Activated CD8-positive, alpha-beta T cell treated with anti-CD3 and anti-CD28 coated beads for 36 hours (primary cell): ENCODE results near the gene ZNF532. TPM values are rescaled to one million over a fixed set of nuclear protein-coding genes. Genes with fewer than 3 reads are reported as not detected.

Experiments used
- ATAC-seq: fragments of 200-7000 bp; cut with Tn5 transposase; one replicate; pipeline ENCODE4 v1.10.0; 2021; ENCODE audit warnings: mild to moderate bottlenecking, moderate library complexity
- CTCF ChIA-PET: fragments of 350-600 bp; sonication (Branson Sonifier 250); formaldehyde crosslinking; loops from one replicate; lab custom pipeline; 2021; ENCODE audit warnings: antibody characterized with exemption; lab: Charles Lee
- POLR2A ChIA-PET: fragments of 350-600 bp; sonication (Branson Sonifier 250); formaldehyde crosslinking; loops from one replicate; lab custom pipeline; 2021; ENCODE audit warnings: antibody characterized with exemption; lab: Charles Lee
- DNase-seq: peaks from one replicate; pipeline ENCODE4 v3.0.0-alpha.2; 2020
- H3K27ac Mint-ChIP-seq: one replicate; pipeline ENCODE4 v1.8.0; 2021; ENCODE audit warnings: mild to moderate bottlenecking, mixed read lengths
- H3K27me3 Mint-ChIP-seq: one replicate; pipeline ENCODE4 v1.8.0; 2021; ENCODE audit warnings: mixed read lengths
- H3K36me3 Mint-ChIP-seq: one replicate; pipeline ENCODE4 v1.8.0; 2021; ENCODE audit warnings: low read depth, mixed read lengths
- H3K4me1 Mint-ChIP-seq: one replicate; pipeline ENCODE4 v1.8.0; 2021; ENCODE audit warnings: low read depth, mixed read lengths
- H3K4me3 Mint-ChIP-seq: one replicate; pipeline ENCODE4 v1.8.0; 2021; ENCODE audit warnings: mild to moderate bottlenecking, moderate library complexity, mixed read lengths
- H3K9me3 Mint-ChIP-seq: one replicate; pipeline ENCODE4 v1.8.0; 2021; ENCODE audit warnings: mixed read lengths
- CTCF ChIP-seq: fragments of 200-600 bp; IDR thresholded peaks from one replicate; pipeline ENCODE4 v1.8.0; 2022; ENCODE audit warnings: antibody characterized with exemption, mild to moderate bottlenecking
- intact Hi-C: fragments of 100-400 bp; cut with micrococcal nuclease; formaldehyde crosslinking; loops from one replicate; pipeline ENCODE4 v1.10.0; 2022
- total RNA-seq, 2 experiments: library from RNA; stranded (reverse); gene quantifications; one replicate each; pipeline ENCODE4 v1.2.3, GENCODE V29; 2021

The ZNF532 gene
- total RNA-seq, 2 experiments from 2014 or later, result 1.3 to 1.8 TPM

DNA sequence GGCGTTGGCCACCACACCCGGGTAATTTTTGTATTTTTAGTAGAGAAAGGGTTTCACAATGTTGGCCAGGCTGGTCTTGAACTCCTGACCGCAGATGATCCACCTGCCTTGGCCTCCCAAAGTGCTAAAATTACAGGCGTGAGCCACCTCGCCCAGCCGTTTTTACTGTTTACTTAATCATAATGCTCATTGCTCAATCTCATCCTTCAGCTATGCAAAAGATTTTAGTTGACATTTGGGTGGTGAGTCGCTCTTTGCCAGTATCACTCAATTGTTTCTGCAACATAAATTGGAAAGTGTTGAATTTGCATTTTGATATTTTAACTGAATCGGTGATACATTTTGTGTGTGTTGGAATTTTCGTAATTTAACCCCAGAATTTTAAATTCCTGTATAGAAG, 7.8 kb upstream of the ZNF532 start:
- no peak for DNase-seq
- no peaks in the 10 kb centered on the region for H3K9me3 Mint-ChIP-seq
- ChIA-PET CTCF (no interaction called here), POLR2A (no interaction called here)
- no peak for ATAC-seq
- TF ChIP-seq CTCF, result no peak
- H3K4me1 Mint-ChIP-seq, result no peaks in the 10 kb centered on the region
- no peak overlapping the region for H3K4me3 Mint-ChIP-seq
- intact Hi-C loops, result no loop called here
- H3K27me3 Mint-ChIP-seq, result peaks cover 32% of the 10 kb centered on the region
- H3K27ac Mint-ChIP-seq, result no peak overlapping the region
- no peaks in the 10 kb centered on the region for H3K36me3 Mint-ChIP-seq

- Mint-ChIP-seq H3K27me3 (peaks cover 39% of the 10 kb centered on the region), H3K9me3 (no peaks in the 10 kb centered on the region), H3K4me3 (no peak overlapping the region), H3K4me1 (peaks cover 4% of the 10 kb centered on the region), H3K27ac (no peak overlapping the region), H3K36me3 (no peaks in the 10 kb centered on the region)
- CTCF ChIA-PET, result no interaction called here
- ATAC-seq (no peak), DNase-seq (no peak)
- POLR2A ChIA-PET, result interaction anchor here (0.6 to 0.7 kb wide), 2 partner anchors 20 to 419 kb away, joined by 3 read pairs; no protein-coding TSS in a partner anchor
- no peak for TF ChIP-seq CTCF
- intact Hi-C loops, result no loop called here
These were observed 5.8 kb upstream of the ZNF532 start for GRCh38 chr18:58858591-58859468.

GRCh38 chr18:58859907-58860306, 4.8 kb upstream of the ZNF532 start:
- H3K4me3 Mint-ChIP-seq, result no peak overlapping the region
- intact Hi-C loops, result no loop called here
- ChIA-PET POLR2A (no interaction called here), CTCF (no interaction called here)
- peaks cover 8% of the 10 kb centered on the region for H3K4me1 Mint-ChIP-seq
- DNase-seq (no peak), ATAC-seq (no peak)
- TF ChIP-seq CTCF, result no peak
- no peaks in the 10 kb centered on the region for H3K9me3 Mint-ChIP-seq
- peaks cover 47% of the 10 kb centered on the region for H3K27me3 Mint-ChIP-seq
- no peaks in the 10 kb centered on the region for H3K36me3 Mint-ChIP-seq
- no peak overlapping the region for H3K27ac Mint-ChIP-seq

DNA sequence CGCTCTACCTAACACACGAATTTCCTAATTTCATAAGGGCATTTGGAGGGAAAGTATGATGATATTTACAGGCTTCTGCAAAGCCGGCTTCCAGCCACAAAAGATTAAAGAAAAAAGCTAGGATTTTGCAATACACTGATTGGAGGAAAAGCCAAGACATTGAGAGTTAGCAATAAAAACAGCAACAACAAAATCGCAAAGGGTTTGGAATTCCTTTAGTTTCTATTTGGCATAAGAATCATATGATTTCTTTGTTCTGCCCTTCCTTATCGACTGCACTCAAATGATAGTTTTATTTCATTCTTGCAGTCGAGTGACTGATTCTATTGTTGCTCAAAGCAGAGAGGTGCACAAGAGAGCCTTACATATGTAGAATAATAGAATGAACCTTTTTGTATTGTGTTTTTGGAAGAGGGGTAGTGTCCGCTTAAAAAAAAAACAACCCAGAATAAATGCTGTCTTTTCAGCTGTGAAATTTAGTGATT, 3.9 kb upstream of the ZNF532 start:
- H3K27ac Mint-ChIP-seq, result no peak overlapping the region
- no peaks in the 10 kb centered on the region for H3K9me3 Mint-ChIP-seq
- no peak for ATAC-seq
- peaks cover 8% of the 10 kb centered on the region for H3K4me1 Mint-ChIP-seq
- POLR2A ChIA-PET, result no interaction called here
- no peaks in the 10 kb centered on the region for H3K36me3 Mint-ChIP-seq
- intact Hi-C loops, result no loop called here
- DNase-seq, result no peak
- H3K4me3 Mint-ChIP-seq, result no peak overlapping the region
- CTCF ChIA-PET, result no interaction called here
- TF ChIP-seq CTCF, result no peak
- peaks cover 55% of the 10 kb centered on the region for H3K27me3 Mint-ChIP-seq

GRCh38 chr18:58861353-58861752, 3.3 kb upstream of the ZNF532 start:
- Mint-ChIP-seq H3K9me3 (no peaks in the 10 kb centered on the region), H3K4me1 (peaks cover 8% of the 10 kb centered on the region), H3K4me3 (no peak overlapping the region), H3K36me3 (no peaks in the 10 kb centered on the region), H3K27ac (no peak overlapping the region), H3K27me3 (peaks cover 60% of the 10 kb centered on the region)
- CTCF ChIA-PET, result no interaction called here
- POLR2A ChIA-PET, result no interaction called here
- DNase-seq (no peak), ATAC-seq (no peak)
- TF ChIP-seq CTCF, result no peak
- intact Hi-C loops, result no loop called here
